Stimulated activated naive CD4-positive, alpha-beta T cell treated with Interleukin-2 at 50 U/mL for 16 hours (primary cell): Measurements from ENCODE around the gene RBKS.

Experiments used
- DNase-seq: peaks from one replicate; lab custom pipeline; 2025; lab: John Stamatoyannopoulos, UW

Gene RBKS

DNA sequence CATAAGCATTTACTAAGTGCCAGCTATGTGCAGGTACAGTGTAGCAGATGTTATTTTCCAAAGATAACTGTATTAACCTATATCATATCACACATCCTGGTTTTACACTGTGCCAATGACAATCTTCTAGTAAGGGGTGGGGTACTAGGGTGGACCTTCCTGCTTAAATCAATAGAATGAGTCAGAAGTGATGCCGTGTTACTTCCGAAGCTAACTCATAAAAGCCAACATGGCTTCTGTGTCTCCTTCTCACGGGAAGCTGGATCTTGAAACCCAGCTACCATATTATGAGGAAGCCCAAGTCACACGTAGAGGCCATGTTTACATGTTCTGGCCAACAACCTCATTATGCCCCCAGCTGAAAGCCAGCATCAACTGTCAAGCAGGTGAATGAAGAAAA is 59.5 kb downstream of the RBKS start:
- DNase-seq: no peak

- DNase-seq: no peak
Measured at GRCh38 chr2:27829791-27830190, 60.4 kb downstream of the RBKS start.

DNA sequence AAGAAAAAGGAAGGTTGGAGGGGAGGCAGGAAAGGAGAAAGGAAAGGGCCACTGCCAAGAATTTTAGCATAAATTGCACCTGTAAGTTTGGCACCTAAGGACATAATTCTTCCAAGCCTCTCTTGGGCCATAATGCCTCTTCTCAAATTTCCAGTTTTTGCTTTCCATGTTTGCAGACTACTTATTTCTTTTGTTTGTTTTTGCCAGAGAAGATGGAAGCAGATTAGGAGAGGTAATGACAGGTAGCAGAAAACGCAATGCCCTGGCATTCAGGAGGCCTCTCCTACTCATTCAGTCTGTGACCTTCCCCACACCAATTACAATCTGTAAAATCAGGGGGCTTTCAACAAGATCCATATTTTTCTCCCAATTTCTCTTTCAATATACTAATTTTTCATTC is 61.9 kb downstream of the RBKS start:
- DNase-seq: no peak

- DNase-seq: no peak
Measured at GRCh38 chr2:27824401-27824800, 65.8 kb downstream of the RBKS start.

GRCh38 chr2:27823569-27823968 is 66.6 kb downstream of the RBKS start:
- no peak for DNase-seq

GRCh38 chr2:27823135-27823534 is 67.1 kb downstream of the RBKS start:
- DNase-seq: no peak

DNA sequence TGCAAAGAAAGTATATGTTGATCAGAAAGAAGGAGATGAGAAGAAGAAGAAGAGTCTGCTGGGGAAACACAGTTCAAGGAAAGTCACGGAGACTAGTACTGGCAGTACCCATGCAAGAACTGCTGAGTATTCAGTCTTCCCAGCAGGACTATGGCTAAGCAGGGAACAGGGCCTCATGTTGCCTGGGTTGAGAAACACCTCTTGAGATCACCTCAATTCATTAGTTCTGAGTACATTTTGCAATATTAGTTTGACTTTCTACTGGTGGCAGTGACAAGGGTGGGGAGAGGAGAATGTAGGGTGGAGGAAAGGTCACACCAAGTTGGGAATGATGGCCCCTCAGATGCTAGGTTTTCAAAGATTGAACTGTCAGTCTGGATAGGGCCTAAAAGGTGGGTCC is 68.1 kb downstream of the RBKS start:
- DNase-seq: no peak

GRCh38 chr2:27815860-27816438 is 74.2 kb downstream of the RBKS start:
- no peak for DNase-seq

DNA sequence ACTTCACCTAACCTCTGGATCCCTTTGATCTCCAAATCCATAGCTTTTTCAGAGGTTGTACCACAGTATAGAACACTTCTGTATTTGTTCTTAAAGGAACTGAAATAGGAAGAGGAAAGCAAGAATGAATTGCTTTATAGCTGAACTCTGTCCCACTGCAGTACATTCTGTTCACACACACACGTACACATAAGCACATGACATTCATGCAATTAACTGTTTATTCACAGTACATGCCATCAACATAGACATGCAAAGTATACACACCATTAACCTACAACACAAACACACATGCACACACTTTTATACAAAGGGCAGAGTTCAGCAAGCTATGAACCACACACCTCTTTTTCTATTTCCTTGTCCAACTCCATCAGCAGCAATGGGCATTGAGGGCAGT is 75.4 kb downstream of the RBKS start:
- DNase-seq: no peak

- DNase-seq: no peak
Measured at GRCh38 chr2:27811768-27812167, 78.4 kb downstream of the RBKS start.

- DNase-seq: no peak
Measured at GRCh38 chr2:27810455-27810854, 79.7 kb downstream of the RBKS start.

DNA sequence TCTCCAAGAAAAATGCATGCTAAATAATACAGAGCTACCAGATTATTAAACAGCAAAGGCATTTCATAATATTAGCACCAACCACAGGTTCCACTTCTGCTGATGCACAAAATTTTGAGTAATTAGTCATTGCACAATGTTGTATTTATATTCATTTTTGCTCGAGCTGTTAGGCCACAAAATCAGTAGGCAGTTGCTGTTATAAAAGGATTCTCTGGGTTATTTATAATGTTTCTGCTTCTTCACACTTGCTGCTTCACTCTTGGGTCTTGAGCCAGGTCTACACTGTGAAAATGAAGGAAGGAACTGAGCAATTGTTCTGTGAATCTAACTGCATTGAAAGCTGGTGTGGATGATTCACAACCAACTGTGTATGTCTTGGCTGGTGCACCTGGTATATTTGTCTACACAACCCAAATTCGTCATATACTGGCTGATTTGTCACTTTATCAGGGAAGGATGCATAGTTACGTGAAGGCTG is 80.4 kb downstream of the RBKS start:
- no peak for DNase-seq

DNA sequence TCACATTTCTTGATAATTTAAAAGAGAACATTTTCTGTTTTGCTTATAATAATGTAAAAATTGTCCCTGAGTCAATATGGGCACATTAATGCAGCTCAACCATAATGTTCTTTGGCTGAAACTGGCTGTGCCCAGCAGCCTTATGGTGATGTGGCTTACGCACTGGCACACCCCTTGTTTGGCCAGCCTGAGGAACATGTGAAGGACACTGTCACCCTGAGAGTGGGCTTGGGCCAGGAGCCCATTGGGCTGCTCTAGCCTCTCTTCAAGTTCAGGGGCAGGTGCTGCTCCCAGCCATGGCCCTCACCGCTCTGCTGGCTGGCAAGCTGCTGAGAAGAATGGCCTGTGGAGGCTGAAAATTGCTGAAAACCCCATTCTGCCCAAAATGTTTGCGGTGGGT is 81.2 kb downstream of the RBKS start:
- DNase-seq: no peak

GRCh38 chr2:27808418-27808817 is 81.8 kb downstream of the RBKS start:
- no peak for DNase-seq

GRCh38 chr2:27807476-27807875 is 82.7 kb downstream of the RBKS start:
- no peak for DNase-seq

GRCh38 chr2:27806311-27807059 is 83.7 kb downstream of the RBKS start:
- no peak for DNase-seq

DNA sequence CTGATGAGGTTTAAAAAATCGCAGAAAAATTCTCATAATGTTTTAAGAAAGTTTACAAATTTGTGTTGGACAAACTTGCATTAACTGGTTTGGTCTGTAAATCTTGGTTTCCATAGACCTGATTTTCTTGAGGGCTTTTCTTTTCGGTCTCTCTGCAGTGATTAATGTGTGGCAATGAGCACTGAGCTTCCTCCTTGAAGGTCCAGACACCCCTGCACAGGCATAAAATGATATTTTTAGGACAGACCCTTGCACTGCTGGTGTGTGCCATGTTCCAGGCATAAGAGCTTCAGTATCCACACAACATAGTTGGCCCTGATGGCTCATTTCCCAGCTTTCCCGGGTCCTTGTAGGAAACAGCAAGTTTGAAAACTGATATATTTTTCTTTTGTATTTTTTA is 85.0 kb downstream of the RBKS start:
- DNase-seq: no peak

- no peak for DNase-seq
Measured at GRCh38 chr2:27804146-27804545, 86.0 kb downstream of the RBKS start.

- no peak for DNase-seq
Measured at GRCh38 chr2:27803046-27803445, 87.1 kb downstream of the RBKS start.

DNA sequence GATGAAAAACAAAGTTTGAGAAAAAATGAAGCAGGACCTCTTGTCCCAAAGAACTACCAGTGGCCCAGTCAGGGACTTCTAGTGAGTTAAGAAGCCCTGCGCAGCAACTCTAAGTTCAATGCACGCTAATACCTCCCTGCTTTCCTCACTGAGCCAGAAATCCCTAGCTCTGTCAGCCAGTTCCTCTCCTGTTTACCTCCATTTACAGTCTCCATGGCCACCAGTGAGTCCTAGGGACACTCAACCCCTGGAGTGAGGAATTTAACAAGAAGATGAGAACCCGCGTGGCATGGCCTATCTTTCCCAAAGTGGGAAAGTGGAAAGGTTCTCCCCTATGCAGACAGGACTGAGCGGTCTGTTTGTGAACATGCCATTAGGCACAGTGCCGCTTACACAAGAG is 87.6 kb downstream of the RBKS start:
- DNase-seq: no peak

DNA sequence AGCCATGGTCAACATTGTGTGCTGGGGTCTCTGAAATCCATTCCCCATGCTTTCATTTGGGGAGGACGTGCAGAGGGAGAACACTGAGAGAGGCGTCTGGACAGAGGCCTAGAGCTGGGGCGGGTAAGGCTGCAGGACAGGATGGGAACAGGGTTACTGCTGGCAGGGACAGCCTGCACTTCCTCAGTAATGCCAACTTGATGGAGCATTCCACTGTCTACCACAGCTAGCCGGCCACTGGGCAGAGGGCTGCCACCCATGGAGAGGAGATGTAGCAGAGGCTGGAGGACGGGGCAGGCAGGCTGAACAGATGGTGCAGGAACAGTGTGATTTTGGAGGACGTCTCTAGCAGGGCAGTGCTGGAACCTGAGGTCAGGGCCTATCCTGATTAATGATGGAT is 89.3 kb downstream of the RBKS start:
- DNase-seq: no peak

GRCh38 chr2:27799646-27800010 is 90.6 kb downstream of the RBKS start:
- no peak for DNase-seq

DNA sequence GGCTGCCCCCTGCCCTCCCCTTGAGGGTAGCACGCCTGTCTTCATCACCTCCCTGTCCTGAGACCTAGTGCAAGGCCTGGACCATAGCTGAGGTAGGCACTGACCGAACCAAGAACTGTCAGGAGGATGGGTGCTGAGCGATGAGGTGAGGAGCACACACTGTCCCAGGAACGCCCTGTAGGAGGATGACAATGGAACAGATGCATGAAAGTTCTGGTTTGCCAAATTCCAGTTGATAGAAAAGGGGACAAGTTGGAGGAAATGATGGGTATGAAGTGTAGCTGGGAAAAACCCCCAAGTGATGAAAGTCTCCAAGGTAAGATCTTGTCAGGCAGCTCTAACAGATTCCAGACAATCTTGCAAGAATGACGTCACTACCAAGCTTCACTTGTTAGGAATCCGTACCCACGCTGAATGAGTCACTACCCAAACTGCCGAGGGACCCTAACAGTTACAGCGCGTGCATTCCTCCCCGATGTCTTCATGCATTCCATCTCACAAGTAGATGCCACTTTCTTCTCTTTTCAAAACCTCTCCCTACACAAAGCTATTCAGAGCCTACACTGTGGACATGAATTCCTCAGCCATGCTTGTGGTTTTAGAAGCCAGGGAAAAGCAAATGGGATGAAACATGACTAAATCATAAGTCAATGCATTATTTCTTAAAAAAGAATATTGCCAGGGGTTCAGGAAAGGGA is 91.1 kb downstream of the RBKS start:
- no peak for DNase-seq
